Activated gamma-delta T cell (primary cell): Measurements from ENCODE around the gene FBXL14.
"Not testable (repeated sequence)": the region's sequence is repeated elsewhere in the genome, so short reads cannot be mapped to it uniquely, and the experiment has no call there.

Experiments
- DNase-seq: peaks from one replicate; lab custom pipeline; 2025; lab: John Stamatoyannopoulos, UW

Gene FBXL14

DNA sequence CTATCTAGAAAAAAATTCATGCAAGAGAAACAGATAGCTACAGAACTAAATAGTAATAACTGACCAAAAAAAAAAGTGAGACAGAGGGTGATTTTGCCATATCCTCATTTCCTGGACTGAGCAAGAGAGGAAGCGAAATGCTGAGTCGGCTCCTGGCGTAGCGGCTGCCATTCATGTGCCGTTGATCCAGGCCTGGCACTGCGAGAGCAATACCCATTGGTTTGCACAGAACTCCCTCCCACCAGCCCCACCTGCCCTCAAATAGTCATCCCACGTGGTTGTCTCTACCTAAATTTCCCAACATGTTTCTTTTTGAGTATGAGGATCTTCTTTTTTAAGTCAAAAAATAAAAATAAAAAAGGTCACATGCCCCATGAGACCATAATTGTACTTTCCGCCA is 25.2 kb upstream of the FBXL14 start:
- no peak for DNase-seq

DNA sequence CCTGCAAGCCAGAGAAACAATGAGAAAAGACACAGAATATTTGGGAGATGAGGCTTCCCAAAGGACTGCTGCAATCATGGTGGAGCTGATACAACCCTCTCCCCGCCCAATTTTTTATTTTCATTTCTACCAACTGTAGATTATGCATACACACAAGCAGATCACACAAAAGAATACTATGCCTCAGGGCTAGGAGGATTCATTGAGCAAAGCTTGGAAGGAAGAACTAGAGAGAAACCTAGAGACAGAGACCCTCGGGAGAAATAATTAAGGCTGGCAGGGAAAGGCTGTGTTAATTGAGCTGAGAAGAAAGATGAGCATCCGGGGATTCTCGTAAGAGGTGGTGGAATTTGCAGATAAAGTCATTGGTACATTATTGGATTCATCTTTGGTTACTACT is 24.8 kb upstream of the FBXL14 start:
- no peak for DNase-seq

DNA sequence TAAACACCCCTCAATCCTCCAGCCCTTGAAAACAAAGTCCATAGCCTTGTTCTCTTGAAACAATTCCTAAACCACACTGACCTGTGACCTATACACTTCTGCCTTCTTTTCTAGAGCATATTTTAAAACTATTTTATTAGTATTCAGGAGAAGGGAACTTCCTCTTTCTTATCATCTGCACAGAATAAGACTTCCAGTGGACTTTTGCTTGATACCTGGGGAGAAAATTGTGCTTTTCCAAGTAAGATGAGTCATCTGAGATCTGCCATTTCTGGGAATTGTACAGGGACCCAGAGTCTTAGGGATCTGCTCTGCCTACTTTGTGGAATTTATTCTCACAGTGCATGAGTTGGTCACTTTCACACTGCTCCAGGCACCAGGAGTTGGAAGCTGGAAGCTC is 24.1 kb upstream of the FBXL14 start:
- no peak for DNase-seq

DNA sequence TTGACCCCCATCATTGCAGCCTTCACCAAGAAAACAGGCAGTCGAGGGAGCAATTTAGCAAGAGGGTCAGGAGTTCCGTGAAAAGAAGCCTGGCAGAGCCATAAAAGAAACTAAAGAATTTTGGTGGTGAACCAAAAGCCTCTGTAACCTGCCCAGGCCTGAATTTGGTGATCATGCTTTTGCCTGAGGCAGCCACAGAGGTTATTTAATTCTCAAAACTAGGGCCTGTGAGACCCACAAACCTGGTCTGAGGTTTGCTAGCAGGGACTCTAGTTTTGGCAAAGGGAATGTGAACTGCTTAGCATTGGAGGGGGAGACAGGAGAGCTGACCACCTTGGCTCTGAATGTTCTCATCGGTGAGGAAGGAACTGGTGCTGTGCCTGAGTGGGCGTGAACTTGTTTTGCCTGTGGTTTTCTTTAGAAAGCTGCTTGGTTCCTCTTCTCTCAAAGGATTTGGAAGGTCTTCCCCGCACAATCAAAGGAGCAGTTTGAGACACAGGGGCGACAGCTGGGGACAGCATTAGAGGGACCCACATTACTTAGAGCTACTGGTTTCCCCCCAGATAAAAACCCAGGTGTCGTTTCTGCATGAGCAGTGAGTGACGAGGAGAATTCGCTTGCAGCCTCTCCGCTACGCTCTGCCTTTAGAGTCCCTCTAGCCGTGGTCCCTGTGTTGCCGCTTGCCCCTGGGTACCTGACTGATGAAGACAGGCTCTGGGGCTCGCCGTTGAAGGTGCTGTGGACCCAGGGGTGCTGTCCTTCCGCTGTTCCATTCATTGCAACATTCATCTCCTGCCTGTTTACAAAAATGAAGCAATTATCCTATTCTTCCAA is 22.1 kb upstream of the FBXL14 start:
- no peak for DNase-seq

DNA sequence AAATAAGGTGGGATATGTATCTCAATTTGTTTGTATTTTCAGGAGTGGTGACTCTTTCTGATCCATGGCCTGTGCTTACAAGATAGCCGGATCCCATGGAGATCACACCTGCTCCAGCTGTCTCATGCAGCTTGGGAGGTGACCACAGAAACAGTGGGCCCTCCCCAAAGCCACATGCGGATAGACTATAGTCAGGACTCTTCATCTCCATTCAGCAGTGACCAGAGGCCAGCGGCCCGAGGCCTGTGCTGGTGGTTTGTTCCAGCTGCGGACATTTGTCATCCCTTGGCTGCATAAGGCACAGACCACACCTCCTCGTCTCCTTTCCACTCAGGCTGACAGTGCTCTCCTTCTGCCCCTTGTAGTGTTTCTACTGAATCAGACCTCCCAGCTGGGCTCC is 20.0 kb upstream of the FBXL14 start:
- DNase-seq = no peak

DNA sequence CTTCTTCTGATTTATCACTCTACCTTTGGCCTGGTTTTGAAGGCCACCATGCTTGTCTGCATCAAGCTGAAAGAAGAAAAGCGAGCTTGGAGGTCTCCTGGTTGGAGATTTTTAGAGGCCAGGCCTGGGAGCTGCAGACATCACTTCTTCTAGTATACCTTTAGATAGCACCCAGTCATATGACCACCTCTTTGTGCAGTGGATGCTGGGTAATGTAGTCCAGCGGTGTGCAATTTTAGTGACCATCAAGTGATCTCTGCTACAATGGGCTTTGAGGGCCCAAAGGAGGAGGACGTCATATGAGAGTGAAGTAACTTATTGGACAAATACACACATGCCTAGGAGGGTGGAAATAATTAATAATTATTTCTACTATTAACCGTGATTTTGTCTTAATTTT is 19.5 kb upstream of the FBXL14 start:
- DNase-seq = no peak

DNA sequence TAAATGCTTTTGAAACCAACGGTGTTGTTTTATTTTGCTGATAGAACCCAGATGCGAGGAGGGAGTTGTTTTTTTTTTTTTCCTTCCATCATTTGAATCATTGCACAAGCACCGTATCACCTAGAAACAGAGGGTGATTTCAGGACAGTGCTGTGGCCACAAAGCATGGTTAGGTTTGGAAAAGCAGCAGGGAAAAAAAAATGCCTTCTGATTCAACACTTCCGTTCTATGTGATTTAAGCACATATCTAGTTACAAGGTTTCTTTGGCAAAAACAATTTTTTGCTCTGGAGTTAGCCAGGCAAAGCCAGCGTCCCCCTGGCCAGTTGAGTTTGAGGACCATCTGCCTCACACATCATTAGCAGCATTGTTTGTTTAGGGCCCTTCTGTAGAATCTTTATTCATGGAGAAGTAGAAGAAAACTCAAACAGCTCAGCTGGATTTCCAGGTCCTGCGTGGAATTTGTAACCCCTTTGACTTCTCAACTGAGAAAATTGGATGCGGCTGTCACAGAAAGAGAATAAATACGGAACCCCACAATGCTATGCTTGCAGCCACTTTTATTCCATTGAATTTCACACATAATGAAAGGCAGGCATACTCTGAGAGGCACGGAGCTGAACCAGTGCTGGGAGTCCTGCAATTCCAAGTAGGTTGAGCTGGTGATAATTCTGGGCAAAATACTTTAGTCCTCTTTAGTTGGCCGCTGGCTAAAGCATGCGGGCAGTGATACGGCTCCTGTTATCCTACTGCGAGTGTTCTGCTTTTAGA is 17.6 kb upstream of the FBXL14 start:
- no peak for DNase-seq

DNA sequence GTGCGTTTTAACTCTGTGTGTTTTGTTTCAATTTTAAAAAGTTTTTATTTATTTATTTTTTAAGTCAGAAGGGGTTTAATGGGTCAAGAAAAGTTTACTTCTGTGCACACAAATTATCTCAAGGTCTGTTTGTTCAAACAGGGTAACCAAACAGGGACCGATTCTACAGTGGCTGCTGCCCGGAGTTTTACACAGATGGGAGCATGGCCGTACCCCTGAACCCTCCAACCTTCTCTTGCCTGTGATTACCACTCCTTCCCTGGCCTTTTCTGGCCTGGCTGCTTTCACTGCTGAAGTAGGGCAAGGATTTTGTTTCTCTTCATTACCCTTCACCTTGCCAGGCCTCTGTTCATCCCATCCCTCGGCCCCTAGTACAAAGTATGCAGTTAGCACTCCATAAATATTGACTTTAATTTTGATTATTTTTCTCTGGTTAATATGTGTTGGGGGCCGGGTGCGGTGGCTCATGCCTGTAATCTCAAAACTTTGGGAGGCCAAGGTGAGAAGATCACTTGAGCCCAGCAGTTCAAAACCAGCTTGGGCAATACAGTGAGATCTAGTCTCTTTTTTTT is 15.8 kb upstream of the FBXL14 start:
- DNase-seq = no peak

DNA sequence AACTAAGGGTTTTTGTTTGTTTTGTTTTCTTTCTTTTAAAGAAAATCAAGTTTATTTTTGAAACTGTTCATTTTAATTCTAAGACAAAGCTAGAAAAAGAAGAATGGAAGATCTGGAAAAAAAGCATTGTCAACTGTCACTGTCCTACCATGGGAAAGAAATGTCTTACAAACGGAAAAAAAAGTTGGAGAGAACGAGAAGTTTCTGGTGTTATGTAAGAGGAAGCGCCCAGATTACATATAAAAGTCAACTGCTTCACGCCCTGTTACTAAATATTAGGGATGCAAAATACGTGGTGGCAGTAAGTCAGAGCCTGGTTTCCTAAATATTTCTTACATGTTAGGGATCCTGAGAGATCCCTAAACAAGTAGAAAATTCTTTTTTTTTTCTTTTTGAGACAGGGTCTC is 14.3 kb upstream of the FBXL14 start:
- no peak for DNase-seq

DNA sequence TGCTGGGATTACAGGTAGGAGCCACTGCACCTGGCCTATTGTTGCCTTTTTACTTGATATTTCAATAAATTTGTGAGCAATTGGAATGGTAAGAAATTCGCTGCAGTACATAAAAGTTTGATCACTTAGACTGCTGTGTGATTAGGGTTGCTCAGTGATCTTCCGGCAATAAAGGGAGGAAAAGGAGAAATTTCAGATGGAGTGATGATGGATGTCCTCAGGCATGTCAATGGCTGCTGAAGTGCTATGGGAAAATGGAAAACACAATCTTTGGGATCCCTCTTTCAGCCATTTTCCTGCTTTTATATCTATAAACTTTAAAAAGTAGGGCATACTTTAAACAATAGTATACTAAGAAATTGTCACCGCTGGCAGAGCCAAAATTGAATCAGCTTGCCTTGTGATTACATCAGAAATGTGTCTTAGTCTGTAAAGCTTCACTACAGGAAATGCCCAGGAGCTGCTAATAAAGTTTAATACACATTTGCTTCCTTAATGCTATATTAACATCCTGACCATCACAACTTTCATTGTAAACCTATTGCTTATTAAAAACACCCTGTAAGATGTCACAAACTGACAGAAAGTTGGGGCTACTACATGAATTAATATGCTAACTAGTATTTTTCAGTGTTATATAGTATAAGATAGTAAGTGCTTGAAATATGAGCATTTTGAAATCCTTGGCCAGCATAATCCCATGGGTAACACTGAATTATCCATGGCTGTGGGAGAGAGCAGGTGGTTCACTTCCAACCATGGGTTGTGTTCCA is 13.7 kb upstream of the FBXL14 start:
- DNase-seq = no peak

DNA sequence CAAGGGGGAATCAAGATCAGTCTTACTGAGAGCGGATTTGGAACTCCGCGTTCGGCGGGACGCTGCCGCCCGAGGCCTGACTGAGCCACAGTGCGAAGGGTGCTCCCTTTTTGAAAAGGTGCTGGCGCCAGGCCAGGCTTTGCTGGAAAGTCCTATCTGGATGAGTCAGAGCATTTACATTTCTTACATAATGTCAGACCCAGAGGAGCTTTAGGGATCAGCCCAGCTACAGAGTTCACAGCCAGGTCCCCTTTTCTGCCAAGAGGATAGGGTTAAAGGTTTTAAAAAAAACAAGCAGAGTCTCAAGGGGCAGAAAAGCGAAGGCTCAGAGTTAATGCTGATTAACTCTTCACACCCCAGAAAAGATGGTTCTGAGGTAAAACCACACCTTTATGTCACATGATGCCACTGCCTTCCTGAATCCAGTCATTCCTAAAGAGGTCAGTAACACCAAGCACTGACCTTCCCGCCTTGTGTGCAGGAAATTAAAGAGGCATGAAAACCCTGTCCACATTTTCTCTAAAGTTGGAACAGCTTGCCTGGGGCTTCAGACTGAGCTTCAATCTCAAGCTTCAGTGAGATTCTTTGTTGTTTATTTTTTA is 11.7 kb upstream of the FBXL14 start:
- no peak for DNase-seq

DNA sequence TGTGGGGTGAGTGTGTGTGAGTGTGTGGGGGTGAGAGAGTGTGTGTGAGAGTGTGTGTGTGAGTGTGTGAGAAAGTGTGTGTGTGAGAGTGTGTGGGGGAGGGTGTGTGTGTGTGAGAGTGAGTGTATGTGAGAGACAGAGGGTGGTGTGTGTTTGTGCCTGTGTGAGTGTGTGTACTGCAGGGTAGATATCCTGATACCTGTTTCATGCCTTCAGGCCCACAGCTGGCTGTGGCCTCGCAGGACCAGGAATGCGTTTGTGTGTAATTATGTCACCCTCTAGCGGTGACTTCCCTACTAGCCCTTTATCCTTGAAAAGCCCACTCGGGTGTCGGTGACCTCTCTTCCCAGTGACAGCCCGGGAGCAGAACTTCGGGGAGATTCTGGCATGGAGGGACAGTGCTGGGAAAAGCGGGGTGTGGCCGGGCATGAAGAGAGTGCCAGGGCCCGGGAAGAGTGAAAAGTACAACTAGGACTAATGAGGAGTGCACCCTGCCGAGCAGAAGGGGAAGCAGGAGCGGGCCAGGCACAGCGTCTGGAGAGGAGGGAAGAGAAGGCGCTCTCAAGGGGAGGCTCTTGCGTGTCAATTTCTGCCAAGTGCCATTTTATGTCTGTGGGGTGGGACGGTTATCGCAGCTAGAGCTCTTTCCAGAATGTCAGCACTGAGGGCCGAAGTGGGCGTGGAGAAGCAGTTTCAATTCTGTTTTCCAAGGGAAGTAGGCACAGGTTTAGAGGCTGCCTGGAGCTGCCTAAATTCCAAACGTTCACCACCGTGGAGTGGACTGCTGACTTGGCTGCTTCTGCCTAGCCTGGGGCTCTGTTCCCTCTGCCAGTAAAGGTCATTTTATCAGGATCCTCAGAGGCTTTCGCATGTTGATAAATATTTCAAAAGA is 11.0 kb upstream of the FBXL14 start:
- no peak for DNase-seq

DNA sequence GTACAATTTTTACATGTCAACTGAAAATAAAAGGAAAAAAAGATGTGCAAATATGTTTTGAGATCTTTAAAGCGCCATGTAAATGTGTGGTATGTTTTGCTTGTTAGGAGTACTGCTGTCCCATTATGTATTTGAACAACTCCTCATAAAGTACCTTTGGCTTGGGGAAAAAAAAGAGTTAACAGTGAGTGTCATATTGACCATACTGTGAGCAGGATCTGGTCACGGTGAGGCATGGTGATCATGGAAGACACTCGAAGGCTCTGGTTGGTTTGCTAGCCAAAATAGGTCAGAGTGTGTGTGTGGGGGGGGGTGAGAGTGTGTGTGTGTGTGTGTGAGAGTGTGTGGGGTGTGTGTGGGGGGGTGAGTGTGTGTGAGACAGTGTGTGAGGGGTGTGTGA is 10.1 kb upstream of the FBXL14 start:
- DNase-seq = no peak

DNA sequence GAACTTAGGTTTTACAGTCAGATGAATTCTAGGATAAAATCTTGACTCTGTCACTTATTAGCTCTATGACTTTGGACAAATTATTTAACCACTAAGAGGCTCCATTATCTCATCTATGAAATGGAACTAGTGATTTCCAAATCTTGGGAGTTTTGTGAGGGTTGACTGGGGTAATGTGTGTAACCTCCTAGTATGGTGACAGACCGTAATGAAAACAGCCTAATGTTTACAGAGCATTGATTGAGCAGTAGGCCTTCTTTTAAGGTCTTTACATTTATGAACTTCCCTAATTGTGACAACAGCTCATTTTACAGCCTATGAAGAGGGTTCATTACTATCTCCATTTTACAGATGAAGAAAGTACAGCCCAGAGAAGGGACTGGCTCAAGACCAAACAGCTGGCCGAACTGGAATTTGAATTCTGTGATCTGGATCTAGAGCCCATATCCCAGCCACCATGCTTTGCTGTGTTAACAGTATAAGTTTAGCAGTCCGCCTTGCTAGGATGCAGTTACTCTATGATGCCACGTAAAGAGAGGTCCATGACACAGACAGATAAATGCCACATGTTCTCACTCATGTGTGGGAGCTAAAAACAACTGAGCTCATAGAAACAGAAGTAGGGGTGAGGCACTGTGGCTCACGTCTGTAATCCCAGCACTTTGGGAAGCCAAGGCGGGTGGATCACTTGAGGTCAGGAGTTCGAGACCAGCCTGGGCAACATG is 9.1 kb upstream of the FBXL14 start:
- DNase-seq = no peak

DNA sequence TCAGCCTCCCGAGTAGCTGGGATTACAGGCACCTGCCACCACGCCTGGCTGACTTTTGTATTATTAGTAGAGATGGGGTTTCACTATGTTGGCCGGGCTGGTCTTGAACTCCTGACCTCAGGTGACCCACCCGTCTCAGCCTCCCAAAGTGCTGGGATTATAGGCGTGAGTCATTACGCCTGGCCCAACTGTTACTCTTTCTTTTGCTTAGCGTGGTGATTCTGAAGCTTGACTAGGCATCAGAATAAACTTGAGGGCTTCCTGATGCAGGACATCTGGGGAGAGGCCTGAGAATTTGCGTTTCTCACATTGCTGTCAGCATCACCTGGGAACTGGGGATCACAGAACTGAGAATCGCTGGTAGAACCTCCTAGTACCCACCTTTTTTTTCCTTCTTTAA is 8.3 kb upstream of the FBXL14 start:
- DNase-seq = not testable (repeated sequence)

DNA sequence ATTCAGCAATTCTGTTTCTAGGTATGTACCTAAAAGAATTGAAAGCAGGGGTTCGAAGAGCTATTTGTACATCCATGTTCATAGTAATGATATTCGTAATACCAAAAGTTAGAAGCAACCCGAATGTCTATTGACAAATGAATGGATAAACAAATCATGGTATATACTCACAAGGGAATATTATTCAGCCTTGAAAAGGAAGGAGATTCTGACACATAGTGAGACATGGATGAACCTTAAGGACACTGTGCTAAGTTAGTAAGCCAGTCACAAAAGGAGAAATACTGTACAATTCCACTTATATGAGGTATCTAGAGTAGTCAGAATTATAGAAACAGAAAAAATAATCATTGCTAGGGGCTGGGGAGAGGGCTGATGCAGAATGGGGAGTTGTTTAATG is 4.4 kb upstream of the FBXL14 start:
- DNase-seq = no peak

DNA sequence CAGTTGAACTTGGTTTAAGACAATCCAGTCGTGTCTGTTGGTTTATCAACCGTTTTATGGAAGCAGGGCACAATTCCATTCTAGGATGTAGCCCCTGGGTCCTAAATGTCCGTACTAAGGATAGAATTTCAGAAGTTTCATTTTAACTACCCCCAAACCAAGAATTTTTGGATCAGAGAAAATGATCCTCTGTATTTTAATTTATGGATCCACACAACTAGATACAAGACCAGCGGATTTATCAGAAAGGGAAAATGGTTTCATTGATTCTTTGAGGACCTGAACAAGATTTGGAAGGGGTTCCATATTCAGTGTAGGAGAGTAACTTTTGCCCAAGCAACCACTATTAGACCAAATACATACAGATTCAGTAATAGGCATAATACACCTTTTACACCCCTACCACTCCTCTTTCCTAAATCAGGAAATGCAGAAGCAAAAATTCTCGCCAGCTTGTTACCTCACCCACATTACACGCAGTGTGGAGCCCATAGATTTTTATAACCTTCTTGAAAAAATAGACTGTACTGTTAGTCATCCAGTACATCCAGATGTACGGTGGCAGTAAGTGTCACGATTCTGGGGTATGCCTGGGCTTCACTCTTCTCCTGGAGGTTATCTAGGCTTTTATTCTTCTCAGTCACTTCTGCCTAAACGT is 1.4 kb upstream of the FBXL14 start:
- no peak for DNase-seq

DNA sequence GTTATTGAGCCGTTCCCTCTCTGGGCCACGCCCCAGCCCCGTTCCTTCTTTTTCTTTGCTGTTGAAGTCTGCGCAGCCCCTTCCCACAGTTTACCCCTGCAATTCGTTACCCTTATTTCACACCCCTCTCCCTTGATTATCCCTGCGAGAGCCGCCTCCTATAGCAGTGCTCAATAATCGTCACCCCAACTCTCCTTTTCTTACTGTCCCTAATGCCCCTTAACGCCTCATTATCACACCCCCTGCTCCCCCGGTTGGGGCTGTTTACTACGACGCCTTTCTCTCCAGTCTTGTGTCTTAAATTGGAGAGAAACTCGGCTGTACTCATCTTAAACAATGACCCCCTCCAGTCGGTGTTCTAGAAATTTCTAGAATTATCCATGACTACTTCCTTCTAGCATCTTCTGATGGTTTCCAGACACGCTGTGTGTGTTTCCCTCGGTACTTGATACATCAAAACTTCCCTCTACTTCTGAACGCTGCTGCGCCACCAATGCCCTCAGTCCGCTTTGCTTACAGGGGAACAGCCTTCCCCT is 713 bp upstream of the FBXL14 start:
- DNase-seq = no peak

DNA sequence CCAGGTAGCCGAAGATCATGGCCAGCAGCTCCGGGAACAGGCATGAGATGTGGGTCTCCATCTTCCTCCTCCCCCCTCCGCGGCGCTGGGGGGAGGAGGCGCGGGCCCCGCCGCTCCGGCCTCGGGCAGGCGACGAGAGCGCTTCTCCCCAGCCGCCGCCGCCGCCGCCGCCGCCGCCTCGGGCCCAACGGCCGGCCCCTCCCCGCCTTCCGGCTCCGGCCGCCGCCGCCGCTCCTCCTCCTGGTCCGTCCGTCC is 448 bp downstream of the FBXL14 start:
- DNase-seq = no peak
